ENCODE measurements around the gene P2RY8.
"Not testable (repeated sequence)": the region's sequence is repeated elsewhere in the genome, so short reads cannot be mapped to it uniquely, and the experiment has no call there.

P2RY8 gene

DNA sequence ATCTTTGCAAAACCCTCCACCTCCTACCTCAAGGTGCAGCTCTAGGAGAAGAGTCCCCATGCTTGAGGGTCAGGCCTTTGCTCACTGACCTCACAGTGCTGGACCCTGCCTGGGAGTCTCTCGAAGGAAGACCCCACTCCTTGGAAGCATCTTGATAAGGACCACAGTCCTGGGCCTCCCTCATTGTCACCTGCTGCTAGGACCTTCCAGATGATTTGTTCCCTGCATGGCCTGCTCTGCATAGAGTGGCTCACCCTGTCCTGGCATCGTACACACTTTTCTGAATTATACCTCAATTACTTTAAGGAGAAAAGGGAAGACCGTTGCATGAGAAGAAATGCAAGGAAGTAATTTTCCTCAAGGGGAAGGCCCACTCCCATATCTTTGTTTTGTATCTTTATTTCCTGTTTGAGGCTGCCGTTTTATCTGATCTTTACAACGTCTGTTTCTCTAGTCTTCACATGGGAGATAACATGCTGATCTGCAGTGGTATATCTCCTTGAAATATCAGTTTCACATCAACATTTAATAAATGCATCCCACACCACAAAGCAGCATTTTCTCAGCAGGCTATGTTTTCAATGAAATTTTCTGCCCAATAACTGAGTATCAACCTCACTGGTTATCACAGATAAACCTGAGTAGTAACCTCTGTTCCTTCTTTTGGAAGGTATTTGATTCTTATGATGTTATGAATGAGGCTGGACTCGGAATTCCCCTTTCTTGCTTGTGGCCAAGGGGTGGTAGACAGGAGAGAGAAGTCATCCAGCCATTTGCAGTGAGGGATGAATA, 39.4 kb upstream of the P2RY8 start:
- no peak for DNase-seq (ENCODE audit: low read depth)
- no peak overlapping the region for H3K4me3 ChIP-seq (replicated peaks; ENCODE audit: low read depth, low read length)
- no peak for TF ChIP-seq CTCF (IDR thresholded peaks at IDR 0.05; ENCODE audit: low read length, missing control alignments)

- not testable (repeated sequence) for H3K4me3 ChIP-seq (replicated peaks; ENCODE audit: low read depth, low read length); DNase-seq (ENCODE audit: low read depth)
Observed at GRCh38 chrX:1574181-1574580, 37.2 kb upstream of the P2RY8 start.

GRCh38 chrX:1564750-1565683, 28.0 kb upstream of the P2RY8 start:
- no peak overlapping the region for H3K4me3 ChIP-seq (replicated peaks; ENCODE audit: low read depth, low read length)
- DNase-seq (ENCODE audit: low read depth), result no peak
- TF ChIP-seq CTCF (IDR thresholded peaks at IDR 0.05; ENCODE audit: low read length, missing control alignments), result no peak

DNA sequence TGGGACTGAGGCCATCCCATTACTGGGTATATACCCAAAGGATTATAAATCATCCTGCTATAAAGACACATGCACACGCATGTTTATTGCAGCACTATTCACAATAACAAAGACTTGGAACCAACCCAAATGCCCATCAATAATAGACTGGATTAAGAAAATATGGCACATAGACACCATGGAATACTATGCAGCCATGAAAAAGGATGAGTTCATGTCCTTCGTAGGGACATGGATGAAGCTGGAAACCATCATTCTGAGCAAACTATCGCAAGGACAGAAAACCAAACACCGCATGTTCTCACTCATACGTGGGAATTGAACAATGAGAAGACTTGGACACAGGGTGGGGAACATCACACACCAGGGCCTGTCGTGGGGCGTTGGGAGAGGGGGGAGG, 27.1 kb upstream of the P2RY8 start:
- H3K4me3 ChIP-seq (replicated peaks; ENCODE audit: low read depth, low read length); DNase-seq (ENCODE audit: low read depth): not testable (repeated sequence)

- DNase-seq (ENCODE audit: low read depth), result no peak
- no peak overlapping the region for H3K4me3 ChIP-seq (replicated peaks; ENCODE audit: low read depth, low read length)
- TF ChIP-seq CTCF (IDR thresholded peaks at IDR 0.05; ENCODE audit: low read length, missing control alignments), result no peak
Observed at GRCh38 chrX:1561164-1561563, 24.2 kb upstream of the P2RY8 start.

GRCh38 chrX:1558761-1559468, 21.9 kb upstream of the P2RY8 start:
- peak; percentile 5 for DNase-seq (ENCODE audit: low read depth)
- no peak for TF ChIP-seq CTCF (IDR thresholded peaks at IDR 0.05; ENCODE audit: low read length, missing control alignments)
- no peak overlapping the region for H3K4me3 ChIP-seq (replicated peaks; ENCODE audit: low read depth, low read length)

GRCh38 chrX:1557442-1557841, 20.5 kb upstream of the P2RY8 start:
- not testable (repeated sequence) for H3K4me3 ChIP-seq (replicated peaks; ENCODE audit: low read depth, low read length); DNase-seq (ENCODE audit: low read depth)

DNA sequence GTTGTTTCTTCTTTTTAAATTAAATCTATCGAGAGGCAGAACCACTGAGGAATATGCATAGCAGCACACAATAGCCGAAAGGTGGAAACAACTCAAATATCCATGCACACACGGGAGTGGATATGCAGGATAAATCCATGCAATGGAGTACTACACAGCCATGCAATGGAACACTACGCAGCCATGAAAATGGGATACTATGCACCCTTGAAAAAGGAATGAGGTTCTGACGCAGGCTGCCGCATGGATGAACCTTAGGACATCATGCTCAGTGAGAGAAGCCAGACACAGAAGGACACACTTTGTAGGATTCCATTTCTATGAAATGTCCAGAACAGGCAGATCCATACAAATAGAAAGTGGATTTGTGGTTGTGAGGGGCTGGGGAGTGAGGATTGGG, 18.4 kb upstream of the P2RY8 start:
- no peak for TF ChIP-seq CTCF (IDR thresholded peaks at IDR 0.05; ENCODE audit: low read length, missing control alignments)
- no peak overlapping the region for H3K4me3 ChIP-seq (replicated peaks; ENCODE audit: low read depth, low read length)
- no peak for DNase-seq (ENCODE audit: low read depth)
